Measurements from ENCODE around the gene SNAP29. TPM values are rescaled to one million over a fixed set of nuclear protein-coding genes. Genes with fewer than 3 reads are reported as not detected.

The SNAP29 gene
- total RNA-seq (2022) (28.8 and 35.9 TPM in 2 replicates), Bru-seq, nascent RNA (percentile 62 among the genes with signal in this experiment), BruChase-seq, experiment 1, labeled RNA remaining after a 6-hour chase (percentile 82 among the genes with signal in this experiment), BruChase-seq, experiment 2, labeled RNA remaining after a 2-hour chase (percentile 71 among the genes with signal in this experiment)
- long read RNA-seq, full-length matches to known transcripts, result 54 of 66 reads
- long read RNA-seq, partial matches to known transcripts, result 8 of 66 reads
- long read RNA-seq, other reads (novel, unspliced or antisense), result 4 of 66 reads

DNA sequence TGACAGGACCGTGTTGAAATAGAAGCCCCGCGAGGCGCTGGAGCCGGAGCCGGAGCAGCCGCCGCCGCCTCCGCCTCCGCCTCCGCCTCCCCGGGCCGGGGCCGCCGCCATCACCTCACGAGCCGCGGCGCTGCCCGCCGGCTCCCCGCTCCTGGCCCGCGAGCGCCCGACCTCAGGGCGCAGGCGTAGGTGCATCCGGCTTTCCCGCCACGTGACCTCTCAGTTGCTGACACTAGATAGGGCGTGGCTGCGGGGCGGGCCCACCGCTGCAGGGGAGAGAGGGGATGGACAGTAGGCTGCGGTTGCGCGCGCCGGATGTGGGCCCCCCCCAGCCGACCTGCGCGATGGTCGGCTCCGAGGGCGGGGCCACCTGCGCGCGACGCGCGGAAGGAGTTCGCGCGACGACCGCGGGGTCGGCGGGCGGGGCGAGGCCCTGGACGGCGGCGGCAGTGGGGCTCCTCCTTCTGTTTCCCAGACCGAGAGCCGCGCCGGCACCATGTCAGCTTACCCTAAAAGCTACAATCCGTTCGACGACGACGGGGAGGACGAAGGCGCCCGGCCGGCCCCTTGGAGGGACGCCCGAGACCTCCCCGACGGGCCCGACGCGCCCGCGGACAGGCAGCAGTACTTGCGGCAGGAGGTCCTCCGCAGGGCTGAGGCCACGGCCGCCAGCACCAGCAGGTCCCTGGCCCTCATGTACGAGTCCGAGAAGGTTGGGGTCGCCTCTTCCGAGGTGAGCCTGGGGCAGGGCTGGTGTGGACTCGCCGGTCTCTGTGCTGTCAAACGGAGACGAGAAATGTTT is at the start of gene SNAP29, which contains the start of gene PI4KA:
Gene SNAP29, plus strand, starts transcription at position 393 of the 802 bp plus-strand sequence. Its CDS starts 104 bp downstream, at position 497.
Gene PI4KA, minus strand, starts transcription at position 197 of the 802 bp plus-strand sequence. Its CDS starts 86 bp downstream, at position 111.
- Mint-ChIP-seq H3K4me3 (ENCODE audit: low read depth, unreplicated experiment) (peak within 1 kb of the TSS; percentile 96), H3K4me1 (ENCODE audit: low read depth, unreplicated experiment) (peaks cover 28% of the 10 kb centered on the region), H3K27ac (ENCODE audit: unreplicated experiment) (peak within 1 kb of the TSS; percentile 80), H3K36me3 (ENCODE audit: insufficient read depth, unreplicated experiment) (peaks cover 27% of the 10 kb centered on the region), H3K27me3 (ENCODE audit: unreplicated experiment) (no peaks in the 10 kb centered on the region), H3K9me3 (ENCODE audit: low read depth, unreplicated experiment) (no peaks in the 10 kb centered on the region)
- TF ChIP-seq, protein P1, sequence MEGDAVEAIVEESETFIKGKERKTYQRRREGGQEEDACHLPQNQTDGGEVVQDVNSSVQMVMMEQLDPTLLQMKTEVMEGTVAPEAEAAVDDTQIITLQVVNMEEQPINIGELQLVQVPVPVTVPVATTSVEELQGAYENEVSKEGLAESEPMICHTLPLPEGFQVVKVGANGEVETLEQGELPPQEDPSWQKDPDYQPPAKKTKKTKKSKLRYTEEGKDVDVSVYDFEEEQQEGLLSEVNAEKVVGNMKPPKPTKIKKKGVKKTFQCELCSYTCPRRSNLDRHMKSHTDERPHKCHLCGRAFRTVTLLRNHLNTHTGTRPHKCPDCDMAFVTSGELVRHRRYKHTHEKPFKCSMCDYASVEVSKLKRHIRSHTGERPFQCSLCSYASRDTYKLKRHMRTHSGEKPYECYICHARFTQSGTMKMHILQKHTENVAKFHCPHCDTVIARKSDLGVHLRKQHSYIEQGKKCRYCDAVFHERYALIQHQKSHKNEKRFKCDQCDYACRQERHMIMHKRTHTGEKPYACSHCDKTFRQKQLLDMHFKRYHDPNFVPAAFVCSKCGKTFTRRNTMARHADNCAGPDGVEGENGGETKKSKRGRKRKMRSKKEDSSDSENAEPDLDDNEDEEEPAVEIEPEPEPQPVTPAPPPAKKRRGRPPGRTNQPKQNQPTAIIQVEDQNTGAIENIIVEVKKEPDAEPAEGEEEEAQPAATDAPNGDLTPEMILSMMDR (IDR thresholded peaks at IDR 0.05; ENCODE audit: unreplicated experiment), result no peak
- CTCF ChIA-PET, result interaction anchor here (0.6 to 1.4 kb wide), 2 partner anchors 27 to 108 kb away, joined by 3 read pairs; partner anchors contain the start of gene AIFM3
- intact Hi-C loops (cut with micrococcal nuclease; ENCODE audit: unreplicated experiment), result no loop called here
- BruUV-seq (replicated peaks), result no TSS peak
- DNase-seq, result peak; percentile 98

DNA sequence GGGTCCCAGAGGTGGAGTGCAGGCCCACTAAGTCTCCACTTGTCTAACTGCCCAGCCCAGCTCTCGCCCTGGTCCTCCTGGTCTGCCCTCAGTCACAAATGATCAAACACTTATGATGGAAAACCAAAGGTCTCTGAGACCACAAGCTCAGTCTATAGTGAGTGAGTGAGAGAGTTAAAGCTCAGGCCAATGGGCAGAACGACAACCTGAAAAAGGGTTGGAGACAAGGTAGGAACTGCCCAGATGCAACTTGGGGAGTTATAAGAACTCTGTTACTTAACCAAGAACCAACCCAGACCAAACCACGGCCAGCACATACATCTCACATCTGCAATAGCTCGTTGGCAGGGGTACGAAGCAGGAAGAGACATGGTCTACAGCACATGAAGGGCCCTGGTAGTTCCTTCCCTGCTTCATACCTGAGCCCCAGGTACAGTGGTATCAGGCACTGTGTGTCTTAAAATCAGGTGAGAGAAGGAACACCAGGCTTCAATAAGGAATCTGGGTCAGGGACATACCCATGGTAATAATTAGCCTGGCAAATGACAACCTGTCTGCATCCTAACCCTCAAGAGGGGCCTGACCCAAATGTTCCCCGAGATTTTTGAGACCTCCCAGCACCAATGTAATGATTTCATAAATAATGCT is 49.1 kb upstream of the SNAP29 start:
- Mint-ChIP-seq H3K4me1 (ENCODE audit: low read depth, unreplicated experiment) (no peaks in the 10 kb centered on the region), H3K4me3 (ENCODE audit: low read depth, unreplicated experiment) (no peak overlapping the region), H3K27ac (ENCODE audit: unreplicated experiment) (no peak overlapping the region), H3K36me3 (ENCODE audit: insufficient read depth, unreplicated experiment) (peaks cover 57% of the 10 kb centered on the region), H3K9me3 (ENCODE audit: low read depth, unreplicated experiment) (no peaks in the 10 kb centered on the region), H3K27me3 (ENCODE audit: unreplicated experiment) (no peaks in the 10 kb centered on the region)
- TF ChIP-seq, protein P1 (IDR thresholded peaks at IDR 0.05; ENCODE audit: unreplicated experiment), result no peak
- BruUV-seq (replicated peaks), result no TSS peak
- DNase-seq, result no peak
- intact Hi-C loops (cut with micrococcal nuclease; ENCODE audit: unreplicated experiment), result no loop called here
- CTCF ChIA-PET, result no interaction called here

DNA sequence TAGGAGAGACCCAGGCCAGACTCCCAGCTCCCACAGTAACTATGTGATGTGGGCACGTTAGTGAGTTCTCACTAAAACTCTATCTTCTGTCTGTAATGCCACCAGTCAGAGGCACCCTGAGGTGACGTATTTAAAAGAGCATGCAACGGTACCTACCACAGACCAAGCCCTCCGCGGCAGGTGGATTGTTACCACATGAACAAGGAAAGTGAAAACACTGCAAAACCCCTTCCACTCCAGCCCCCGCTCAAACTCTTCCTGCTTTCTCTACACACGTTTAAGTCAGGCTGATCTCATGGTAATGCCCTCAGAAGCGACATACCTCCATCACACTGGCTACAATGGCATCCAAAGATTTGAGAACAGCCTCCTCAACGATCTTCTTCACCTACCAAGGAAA is 48.2 kb upstream of the SNAP29 start:
- TF ChIP-seq, protein P1 (IDR thresholded peaks at IDR 0.05; ENCODE audit: unreplicated experiment), result no peak
- Mint-ChIP-seq H3K27ac (ENCODE audit: unreplicated experiment) (no peak overlapping the region), H3K4me1 (ENCODE audit: low read depth, unreplicated experiment) (no peaks in the 10 kb centered on the region), H3K36me3 (ENCODE audit: insufficient read depth, unreplicated experiment) (peaks cover 50% of the 10 kb centered on the region), H3K4me3 (ENCODE audit: low read depth, unreplicated experiment) (no peak overlapping the region), H3K27me3 (ENCODE audit: unreplicated experiment) (no peaks in the 10 kb centered on the region), H3K9me3 (ENCODE audit: low read depth, unreplicated experiment) (no peaks in the 10 kb centered on the region)
- CTCF ChIA-PET, result interaction anchor here (0.7 kb wide), 1 partner anchor 378 kb away, joined by 3 read pairs; no protein-coding TSS in a partner anchor
- no peak for DNase-seq
- intact Hi-C loops (cut with micrococcal nuclease; ENCODE audit: unreplicated experiment), result no loop called here
- no TSS peak for BruUV-seq (replicated peaks)

DNA sequence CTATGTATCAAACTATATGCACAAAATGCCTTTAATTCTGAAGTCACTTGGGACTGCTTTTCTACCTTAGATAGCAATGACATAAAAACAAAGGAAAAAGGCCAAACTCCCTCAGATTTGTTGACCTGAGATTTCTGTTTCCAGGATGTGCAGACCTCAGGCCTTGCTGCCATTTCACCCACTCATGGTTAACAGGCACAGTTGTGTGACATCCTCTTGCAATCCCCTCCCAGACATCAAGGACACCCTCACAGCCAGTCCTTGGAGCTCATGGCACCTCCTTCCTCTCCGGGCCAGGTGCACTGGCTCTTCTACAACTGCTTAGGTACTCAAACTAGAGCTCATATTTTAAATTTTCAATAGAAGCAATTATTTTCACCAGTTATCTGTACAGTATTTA is 47.6 kb upstream of the SNAP29 start:
- no peaks in the 10 kb centered on the region for H3K9me3 Mint-ChIP-seq (ENCODE audit: low read depth, unreplicated experiment)

More for the DNA sequence above, 47.6 kb upstream of the SNAP29 start:
- intact Hi-C loops (cut with micrococcal nuclease; ENCODE audit: unreplicated experiment), result no loop called here
- H3K36me3 Mint-ChIP-seq (ENCODE audit: insufficient read depth, unreplicated experiment), result peaks cover 49% of the 10 kb centered on the region
- TF ChIP-seq, protein P1 (IDR thresholded peaks at IDR 0.05; ENCODE audit: unreplicated experiment), result no peak
- no peaks in the 10 kb centered on the region for H3K4me1 Mint-ChIP-seq (ENCODE audit: low read depth, unreplicated experiment)
- no peak for DNase-seq
- no peak overlapping the region for H3K27ac Mint-ChIP-seq (ENCODE audit: unreplicated experiment)
- CTCF ChIA-PET, result interaction anchor here (0.7 kb wide), 1 partner anchor 241 kb away, joined by 4 read pairs; no protein-coding TSS in a partner anchor
- no peaks in the 10 kb centered on the region for H3K27me3 Mint-ChIP-seq (ENCODE audit: unreplicated experiment)
- H3K4me3 Mint-ChIP-seq (ENCODE audit: low read depth, unreplicated experiment), result no peak overlapping the region
- no TSS peak for BruUV-seq (replicated peaks)
